Neuron (in vitro differentiated cells): ENCODE measurements around the gene CYTIP.

ENCODE experiments used
- H2AFZ ChIP-seq: one replicate; pipeline ENCODE4 v1.6.1; 2013; ENCODE audit warnings: low read depth, mild to moderate bottlenecking, inconsistent platforms, low read length, moderate library complexity
- H3K27me3 ChIP-seq: one replicate; pipeline ENCODE4 v1.6.1; 2013; ENCODE audit warnings: low read length; ENCODE audit not compliant: insufficient read depth
- H3K36me3 ChIP-seq: one replicate; pipeline ENCODE4 v1.6.1; 2013; ENCODE audit warnings: low read length; ENCODE audit not compliant: insufficient read depth
- H3K4me1 ChIP-seq: one replicate; pipeline ENCODE4 v1.6.1; 2013; ENCODE audit warnings: low read length; ENCODE audit not compliant: insufficient read depth
- H3K4me3 ChIP-seq: 2 replicates; pipeline ENCODE4 v1.5.1; 2013; ENCODE audit warnings: mild to moderate bottlenecking, low read length, moderate library complexity
- H3K9me3 ChIP-seq: one replicate; pipeline ENCODE4 v1.6.1; 2013; ENCODE audit warnings: low read length

Gene CYTIP

GRCh38 chr2:157475722-157476390 lies 32.0 kb upstream of the CYTIP start:
- Histone ChIP-seq H3K4me1 (no peaks in the 10 kb centered on the region), H3K27me3 (no peaks in the 10 kb centered on the region), H3K9me3 (no peaks in the 10 kb centered on the region), H2AFZ (no peak overlapping the region), H3K4me3 (no peak overlapping the region), H3K36me3 (no peaks in the 10 kb centered on the region)

DNA sequence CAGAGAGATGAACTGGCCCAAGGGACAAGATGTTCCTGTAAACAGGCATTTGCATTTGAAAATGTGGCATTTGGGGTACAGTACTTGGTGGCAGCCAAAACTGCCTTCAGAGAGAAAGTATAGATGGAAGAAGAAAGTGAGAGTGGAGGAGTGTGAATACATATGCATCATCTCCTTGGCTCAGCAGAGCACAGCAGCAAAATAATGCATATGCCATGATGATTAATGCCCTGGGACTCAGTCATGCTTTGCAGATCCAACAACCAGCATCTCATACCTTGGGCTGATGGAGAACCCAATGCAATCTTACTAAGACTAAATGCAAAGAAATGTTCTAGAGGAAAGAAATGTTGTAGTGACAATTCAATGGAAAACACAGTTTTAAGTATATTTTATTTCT lies 29.7 kb upstream of the CYTIP start:
- Histone ChIP-seq H3K9me3 (no peaks in the 10 kb centered on the region), H3K4me3 (no peak overlapping the region), H3K4me1 (no peaks in the 10 kb centered on the region), H2AFZ (no peak overlapping the region), H3K36me3 (no peaks in the 10 kb centered on the region), H3K27me3 (no peaks in the 10 kb centered on the region)

DNA sequence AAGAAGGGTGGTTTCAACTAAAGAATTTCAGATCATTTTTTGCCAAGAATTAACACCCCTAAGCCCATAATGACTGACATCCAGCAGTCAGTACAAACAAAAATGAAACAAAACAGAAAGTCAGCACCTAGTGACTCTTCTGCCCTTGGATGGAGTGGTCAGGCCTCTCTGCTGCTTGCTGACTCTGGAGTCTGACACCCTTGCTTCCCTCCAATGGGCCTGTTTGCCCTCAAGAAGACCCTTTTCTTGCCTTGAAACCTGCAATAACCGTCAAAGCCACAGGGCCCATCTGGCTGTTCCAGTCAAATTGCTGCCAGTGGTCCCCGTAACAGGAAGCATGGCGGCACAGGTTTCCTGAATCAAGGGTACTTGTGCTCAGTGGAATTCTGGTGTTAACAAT lies 27.2 kb upstream of the CYTIP start:
- no peaks in the 10 kb centered on the region for H3K4me1 ChIP-seq
- H3K9me3 ChIP-seq: no peaks in the 10 kb centered on the region
- H3K4me3 ChIP-seq: no peak overlapping the region
- no peaks in the 10 kb centered on the region for H3K36me3 ChIP-seq
- no peaks in the 10 kb centered on the region for H3K27me3 ChIP-seq
- no peak overlapping the region for H2AFZ ChIP-seq

DNA sequence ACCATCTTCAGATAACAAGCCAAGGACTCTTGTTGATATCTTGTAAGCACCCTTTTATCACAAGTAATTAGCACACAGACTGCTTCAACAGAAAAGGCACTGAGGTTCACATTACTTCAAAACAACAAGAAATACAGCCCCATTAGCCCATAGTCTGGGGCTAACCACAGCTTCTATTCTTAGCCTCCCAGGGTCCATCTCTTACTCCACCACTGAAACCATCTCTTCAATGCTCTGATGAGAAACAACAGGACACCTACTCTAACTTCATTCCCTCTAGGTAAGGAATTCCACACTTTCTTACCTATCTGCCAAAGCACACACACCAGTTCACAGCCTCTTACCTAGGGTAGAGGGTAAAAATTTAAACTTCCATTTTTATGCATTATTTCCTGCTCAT lies 26.4 kb upstream of the CYTIP start:
- no peaks in the 10 kb centered on the region for H3K9me3 ChIP-seq
- H3K4me3 ChIP-seq: no peak overlapping the region
- no peaks in the 10 kb centered on the region for H3K27me3 ChIP-seq
- no peaks in the 10 kb centered on the region for H3K36me3 ChIP-seq
- no peak overlapping the region for H2AFZ ChIP-seq
- H3K4me1 ChIP-seq: no peaks in the 10 kb centered on the region

GRCh38 chr2:157469726-157470125 lies 25.8 kb upstream of the CYTIP start:
- Histone ChIP-seq H3K9me3 (no peaks in the 10 kb centered on the region), H3K27me3 (no peaks in the 10 kb centered on the region), H2AFZ (no peak overlapping the region), H3K36me3 (no peaks in the 10 kb centered on the region), H3K4me1 (no peaks in the 10 kb centered on the region), H3K4me3 (no peak overlapping the region)

GRCh38 chr2:157468931-157469708 lies 25.2 kb upstream of the CYTIP start:
- Histone ChIP-seq H3K36me3 (no peaks in the 10 kb centered on the region), H3K4me1 (no peaks in the 10 kb centered on the region), H3K27me3 (no peaks in the 10 kb centered on the region), H3K9me3 (no peaks in the 10 kb centered on the region), H3K4me3 (no peak overlapping the region), H2AFZ (no peak overlapping the region)

- Histone ChIP-seq H3K4me1 (no peaks in the 10 kb centered on the region), H3K27me3 (no peaks in the 10 kb centered on the region), H3K36me3 (no peaks in the 10 kb centered on the region), H3K9me3 (no peaks in the 10 kb centered on the region), H2AFZ (no peak overlapping the region), H3K4me3 (no peak overlapping the region)
Observed at GRCh38 chr2:157466764-157467163, 22.9 kb upstream of the CYTIP start.

- Histone ChIP-seq H3K36me3 (no peaks in the 10 kb centered on the region), H3K4me1 (no peaks in the 10 kb centered on the region), H2AFZ (no peak overlapping the region), H3K27me3 (no peaks in the 10 kb centered on the region), H3K4me3 (no peak overlapping the region), H3K9me3 (no peaks in the 10 kb centered on the region)
Observed at GRCh38 chr2:157465554-157465953, 21.7 kb upstream of the CYTIP start.

GRCh38 chr2:157463002-157463401 lies 19.1 kb upstream of the CYTIP start:
- no peaks in the 10 kb centered on the region for H3K36me3 ChIP-seq
- H2AFZ ChIP-seq: no peak overlapping the region
- H3K4me3 ChIP-seq: no peak overlapping the region
- H3K27me3 ChIP-seq: no peaks in the 10 kb centered on the region
- H3K9me3 ChIP-seq: no peaks in the 10 kb centered on the region
- H3K4me1 ChIP-seq: no peaks in the 10 kb centered on the region

DNA sequence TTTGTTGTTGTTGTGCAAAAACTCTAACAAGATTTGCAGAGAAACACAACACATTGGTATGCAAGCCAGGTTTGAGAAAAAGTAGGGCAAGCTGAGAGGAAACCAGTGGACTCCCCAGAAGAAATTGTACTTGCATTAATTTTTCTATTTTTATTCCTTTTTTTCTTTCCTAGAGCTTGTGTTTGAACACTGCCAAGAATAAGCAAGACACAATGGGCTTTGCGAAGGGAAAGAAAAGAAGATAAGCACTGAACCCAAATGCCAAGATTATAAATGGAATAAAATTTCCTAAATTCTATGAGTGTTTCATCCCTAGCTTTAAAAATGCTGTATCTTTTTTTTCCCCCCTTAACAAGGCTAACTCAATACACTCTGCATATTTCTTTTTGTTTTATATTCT lies 17.0 kb upstream of the CYTIP start:
- no peak overlapping the region for H3K4me3 ChIP-seq
- no peaks in the 10 kb centered on the region for H3K4me1 ChIP-seq
- H3K9me3 ChIP-seq: no peaks in the 10 kb centered on the region
- H3K36me3 ChIP-seq: no peaks in the 10 kb centered on the region
- no peak overlapping the region for H2AFZ ChIP-seq
- H3K27me3 ChIP-seq: no peaks in the 10 kb centered on the region

DNA sequence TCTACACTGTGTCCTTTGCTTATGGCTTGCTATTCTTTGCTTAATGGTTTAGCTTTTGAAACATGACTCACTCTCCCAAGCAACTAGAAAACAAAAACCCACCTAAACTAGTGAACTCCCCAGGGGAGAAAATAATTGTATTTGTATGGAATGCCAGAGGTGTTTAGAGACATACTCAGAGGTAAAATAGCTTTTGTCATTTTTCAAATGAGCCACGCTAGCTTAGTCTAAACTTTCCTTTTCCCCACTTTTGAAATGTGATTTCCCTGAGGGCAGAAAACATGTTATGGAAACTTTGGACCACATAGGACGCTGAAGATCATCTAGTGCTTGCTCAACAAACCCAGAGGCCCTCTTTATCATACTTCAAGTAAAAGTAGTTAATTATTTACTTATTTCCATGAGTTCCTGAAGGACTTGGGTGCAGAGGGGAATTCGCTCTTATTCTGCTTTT lies 16.5 kb upstream of the CYTIP start:
- H3K4me1 ChIP-seq: no peaks in the 10 kb centered on the region
- H3K9me3 ChIP-seq: no peaks in the 10 kb centered on the region
- H3K4me3 ChIP-seq: no peak overlapping the region
- H3K36me3 ChIP-seq: no peaks in the 10 kb centered on the region
- no peak overlapping the region for H2AFZ ChIP-seq
- H3K27me3 ChIP-seq: no peaks in the 10 kb centered on the region

DNA sequence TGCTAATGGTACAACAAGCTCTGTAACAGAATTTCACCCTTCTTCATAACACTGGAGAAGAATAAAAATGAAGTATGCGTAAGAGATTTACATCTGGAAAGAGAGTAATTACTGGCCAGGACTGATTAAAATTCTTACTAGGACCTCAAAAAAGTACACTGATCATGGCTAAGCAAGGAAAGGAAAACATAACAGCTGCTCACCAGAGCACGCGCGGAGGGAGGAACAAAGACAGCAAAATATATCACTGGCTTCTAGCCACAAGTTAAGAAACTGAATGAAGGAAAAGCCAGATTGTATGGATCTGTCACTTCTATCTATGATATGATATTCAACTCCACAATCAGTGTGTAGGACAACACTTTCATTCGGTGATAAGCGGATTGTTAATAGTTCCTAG lies 15.6 kb upstream of the CYTIP start:
- no peaks in the 10 kb centered on the region for H3K36me3 ChIP-seq

GRCh38 chr2:157447741-157448140 lies 3.9 kb upstream of the CYTIP start:
- no peaks in the 10 kb centered on the region for H3K9me3 ChIP-seq
- H3K4me3 ChIP-seq: no peak overlapping the region
- no peaks in the 10 kb centered on the region for H3K27me3 ChIP-seq
- no peaks in the 10 kb centered on the region for H3K36me3 ChIP-seq
- no peak overlapping the region for H2AFZ ChIP-seq
- no peaks in the 10 kb centered on the region for H3K4me1 ChIP-seq

More for the DNA sequence above, 15.6 kb upstream of the CYTIP start:
- no peak overlapping the region for H2AFZ ChIP-seq
- no peak overlapping the region for H3K4me3 ChIP-seq
- H3K9me3 ChIP-seq: no peaks in the 10 kb centered on the region
- no peaks in the 10 kb centered on the region for H3K27me3 ChIP-seq
- H3K4me1 ChIP-seq: no peaks in the 10 kb centered on the region
